Endometrial microvascular endothelial cells (primary cell): ENCODE measurements around the gene FBLN1. TPM values are rescaled to one million over a fixed set of nuclear protein-coding genes. Genes with fewer than 3 reads are reported as not detected.
"Not testable (repeated sequence)": the region's sequence is repeated elsewhere in the genome, so short reads cannot be mapped to it uniquely, and the experiment has no call there.

Experiments
- in situ Hi-C: cut with HindIII; loops from 2 replicates; pipeline ENCODE4 v1.10.0; 2017; ENCODE audit warnings: low sequenced_read_pairs, low pct_unique_long_range_greater_than_20kb; ENCODE audit errors: inconsistent ontology term
- total RNA-seq: library from RNA; depleted of rRNA; stranded (reverse); fragments of >200 nt; gene quantifications from one replicate; pipeline ENCODE4 v1.2.3, GENCODE V29; 2015; ENCODE audit errors: inconsistent ontology term

FBLN1 gene
- total RNA-seq, 1 donor from 2014 or later, result 0.28 TPM

GRCh38 chr22:45615364-45615763 lies 112.7 kb downstream of the FBLN1 start:
- in situ Hi-C loops, result no loop called here

DNA sequence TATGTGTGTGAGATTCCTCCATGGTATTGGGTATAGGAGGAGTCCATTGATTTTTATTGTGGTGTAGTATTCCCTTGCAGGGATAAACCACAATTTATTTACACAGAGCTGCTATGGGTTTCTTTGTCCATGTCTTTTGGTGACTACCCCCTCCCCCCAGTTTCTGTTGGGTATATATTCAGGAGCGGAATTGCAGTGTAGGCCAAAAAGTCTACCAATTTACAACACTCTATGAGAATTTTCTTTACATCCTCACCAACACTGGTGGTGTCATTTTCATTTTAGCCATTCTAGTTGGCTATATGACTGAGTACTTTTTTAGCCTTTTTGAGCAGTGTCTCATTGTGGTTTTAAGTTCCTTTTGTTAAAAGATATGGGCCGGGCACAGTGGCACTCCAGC lies 113.7 kb downstream of the FBLN1 start:
- in situ Hi-C loops, result no loop called here

DNA sequence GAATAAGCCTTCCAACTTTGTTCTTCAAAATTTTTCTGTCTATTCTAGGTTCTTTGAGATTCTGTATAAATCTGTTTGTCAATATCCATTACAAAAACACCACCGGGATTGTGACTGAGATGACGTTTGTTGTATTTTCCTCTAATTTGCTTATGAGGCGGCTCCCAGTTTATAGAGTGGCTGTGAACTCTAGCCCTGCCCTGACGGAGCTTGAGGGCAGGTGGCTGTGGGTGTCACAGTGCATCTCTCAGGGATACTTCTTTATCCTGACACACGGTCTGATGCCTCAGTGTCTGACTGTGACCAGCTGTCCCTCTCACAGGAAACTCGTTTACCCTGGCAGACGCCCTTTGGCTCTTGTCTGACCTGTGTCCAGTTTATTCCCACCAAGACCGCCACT lies 115.3 kb downstream of the FBLN1 start:
- in situ Hi-C loops, result no loop called here

- in situ Hi-C loops, result no loop called here
Observed at GRCh38 chr22:45620706-45621105, 118.0 kb downstream of the FBLN1 start.

DNA sequence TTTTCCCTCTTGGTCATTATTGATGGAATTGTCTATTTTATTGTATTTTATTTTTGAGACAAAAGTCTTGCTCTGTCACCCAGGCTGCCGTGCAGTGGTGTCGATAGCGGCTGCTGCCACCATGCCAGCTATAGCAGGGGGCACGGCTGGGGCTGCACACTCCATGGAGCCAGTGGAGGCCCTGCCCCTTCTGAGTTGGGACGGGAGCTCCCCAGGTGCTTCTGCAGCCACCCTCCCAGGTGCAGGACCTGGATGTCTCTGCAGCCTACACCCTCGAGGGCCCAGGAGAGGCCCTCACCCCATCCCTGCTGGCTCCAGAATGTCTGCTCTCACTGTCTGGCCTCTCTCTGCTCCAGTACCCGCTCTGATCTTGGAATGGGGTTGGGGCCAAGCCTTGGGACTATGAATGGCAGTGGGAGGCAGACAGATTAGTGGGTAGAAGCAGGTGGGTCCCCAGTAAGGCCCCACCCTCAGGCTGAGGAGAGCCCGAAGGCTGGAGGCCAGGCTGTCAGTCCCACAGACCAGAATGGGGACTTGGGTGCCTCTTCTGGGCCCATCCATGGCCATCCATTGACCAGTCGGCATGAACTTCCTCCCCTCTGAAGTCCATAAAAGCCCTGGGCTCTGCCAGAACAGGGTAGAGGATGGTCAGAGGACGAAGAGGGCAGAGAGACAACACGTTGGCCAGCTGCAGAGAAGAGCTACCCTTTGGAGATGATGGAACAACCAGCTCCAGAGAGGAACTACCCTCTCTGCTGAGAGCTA lies 119.3 kb downstream of the FBLN1 start:
- in situ Hi-C loops, result no loop called here

DNA sequence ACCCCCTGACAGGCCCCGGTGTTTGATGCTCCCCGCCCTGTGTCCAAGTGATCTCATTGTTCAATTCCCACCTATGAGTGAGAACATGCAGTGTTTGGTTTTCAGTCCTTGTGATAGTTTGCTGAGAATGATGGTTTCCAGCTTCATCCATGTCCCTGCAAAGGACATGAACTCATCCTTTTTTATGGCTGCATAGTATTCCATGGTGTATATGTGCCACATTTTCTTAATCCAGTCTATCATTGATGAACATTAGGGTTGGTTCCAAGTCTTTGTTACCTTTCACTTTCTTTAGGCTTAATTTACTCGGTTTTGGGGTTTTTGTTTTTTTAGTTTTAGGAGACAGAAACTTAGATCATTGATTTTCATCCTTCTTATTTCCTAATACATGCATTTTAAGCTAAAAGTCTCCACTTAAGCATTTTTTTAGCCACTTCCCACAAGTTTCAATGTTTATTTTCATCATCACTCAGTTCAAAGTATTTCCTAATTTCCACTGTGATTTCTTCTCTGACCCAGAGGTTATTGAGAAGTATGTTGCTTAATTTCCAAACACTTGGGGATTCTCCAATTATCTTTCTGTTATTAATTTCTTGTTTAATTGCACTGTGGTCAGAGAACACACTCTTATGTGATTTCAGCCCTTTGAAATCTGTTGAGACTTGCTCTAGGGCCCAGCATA lies 120.9 kb downstream of the FBLN1 start:
- in situ Hi-C loops, result not testable (repeated sequence)

- in situ Hi-C loops, result no loop called here
Observed at GRCh38 chr22:45626198-45626651, 123.5 kb downstream of the FBLN1 start.

DNA sequence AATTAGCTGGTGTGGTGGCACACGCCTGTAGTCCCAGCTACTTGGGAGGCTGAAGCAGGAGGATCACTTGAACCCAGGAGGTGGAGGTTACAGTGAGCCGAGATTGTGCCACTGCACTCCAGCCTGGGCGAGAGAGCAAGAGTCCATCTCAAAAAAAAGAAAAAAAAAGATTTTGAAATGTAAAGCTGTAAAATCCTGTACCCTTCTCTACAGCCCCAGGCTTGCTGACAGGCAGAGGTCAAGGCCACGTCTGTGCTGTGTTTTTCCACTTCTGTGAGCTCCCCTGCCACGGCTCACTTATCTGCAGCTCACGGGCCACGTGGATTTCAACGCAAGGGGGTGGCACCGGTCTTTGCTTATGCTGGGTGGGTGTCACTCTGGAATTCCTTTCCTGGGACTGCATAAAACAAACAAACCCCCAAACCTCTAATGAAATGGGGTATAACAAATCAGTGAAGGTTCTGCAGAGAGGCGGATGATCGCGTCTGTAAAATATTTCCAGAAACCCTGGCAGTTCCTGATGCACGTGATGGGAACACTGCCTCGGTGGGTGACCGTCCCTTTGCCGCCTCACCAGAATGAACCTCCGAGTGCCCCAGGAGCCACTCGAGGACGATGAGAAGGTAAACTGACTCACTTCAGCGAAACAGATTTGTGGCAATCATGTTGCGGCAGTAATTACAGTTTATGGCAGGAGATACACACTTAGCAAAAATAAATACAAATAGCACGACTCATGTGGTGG lies 125.0 kb downstream of the FBLN1 start:
- in situ Hi-C loops, result no loop called here

DNA sequence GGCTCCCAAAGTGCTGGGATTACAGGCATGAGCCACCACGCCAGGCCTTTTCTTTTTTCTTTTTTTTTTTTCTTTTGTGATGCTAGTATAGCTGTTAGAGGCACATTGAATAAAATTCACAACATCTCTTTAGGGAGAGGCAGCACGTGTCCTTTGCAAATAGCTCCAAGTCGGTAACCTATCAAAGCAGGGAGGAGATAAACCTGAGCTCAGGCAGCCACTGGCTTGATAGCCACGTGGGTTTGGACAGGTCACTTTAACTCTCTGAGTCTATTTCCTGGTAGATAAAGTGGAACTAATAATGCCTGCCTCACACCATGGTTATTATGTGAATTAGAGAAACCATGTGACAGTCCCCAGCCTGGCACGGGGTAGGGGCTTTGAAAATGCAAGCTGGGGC lies 125.8 kb downstream of the FBLN1 start:
- in situ Hi-C loops, result no loop called here

- in situ Hi-C loops, result no loop called here
Observed at GRCh38 chr22:45629469-45630089, 126.9 kb downstream of the FBLN1 start.

GRCh38 chr22:45630436-45630835 lies 127.8 kb downstream of the FBLN1 start:
- in situ Hi-C loops, result no loop called here

DNA sequence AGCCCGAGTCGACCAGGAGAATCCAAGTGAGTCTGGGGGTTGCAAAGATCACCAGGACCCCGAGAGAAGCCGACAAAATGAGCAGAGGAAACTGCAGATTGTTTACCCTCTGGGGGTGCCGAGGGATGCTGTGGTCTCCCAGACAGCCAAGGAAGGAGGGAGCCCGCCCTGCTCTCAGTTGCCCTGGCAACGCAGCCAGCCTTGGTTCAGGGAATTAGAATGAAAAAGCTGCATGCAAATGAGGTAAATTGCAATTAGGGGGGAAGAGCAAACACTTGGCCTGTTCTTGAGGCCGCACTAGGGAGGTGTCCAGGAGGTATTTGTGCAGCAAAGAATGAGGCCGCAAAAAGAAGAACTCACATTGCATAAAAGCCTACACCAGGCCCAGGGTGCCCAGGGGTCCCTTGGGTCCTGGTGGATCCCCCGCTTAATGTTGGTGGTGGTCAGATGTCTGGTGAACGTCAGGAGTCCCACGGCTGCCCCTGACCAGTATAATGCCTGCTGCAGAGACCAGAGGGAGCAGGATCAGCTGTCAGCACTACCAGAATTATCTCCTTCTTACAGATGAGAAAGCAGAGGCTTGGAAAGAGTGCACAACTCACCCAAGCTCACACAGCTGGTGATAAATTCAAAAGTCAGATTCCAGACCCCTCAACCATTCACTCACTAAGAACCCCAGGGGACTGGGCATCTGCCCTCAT lies 128.6 kb downstream of the FBLN1 start:
- in situ Hi-C loops, result no loop called here

DNA sequence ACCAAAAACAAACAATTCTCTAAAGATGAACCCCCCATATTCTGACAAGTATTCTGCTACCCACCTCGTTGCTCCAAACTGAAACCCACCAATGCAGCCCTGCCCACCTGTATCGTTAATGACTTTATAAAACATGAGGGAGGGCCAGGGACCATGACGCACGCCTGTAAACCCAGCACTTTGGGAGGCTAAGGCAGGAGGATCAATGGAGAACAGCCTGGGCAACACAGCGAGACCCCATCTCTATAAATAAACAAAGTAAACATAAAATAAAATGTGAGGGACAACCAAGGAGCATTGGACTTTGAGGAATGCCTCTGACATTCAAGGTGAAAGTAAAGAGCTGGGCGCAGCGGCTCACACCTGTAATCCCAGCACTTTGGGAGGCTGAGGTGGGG lies 129.2 kb downstream of the FBLN1 start:
- in situ Hi-C loops, result no loop called here

DNA sequence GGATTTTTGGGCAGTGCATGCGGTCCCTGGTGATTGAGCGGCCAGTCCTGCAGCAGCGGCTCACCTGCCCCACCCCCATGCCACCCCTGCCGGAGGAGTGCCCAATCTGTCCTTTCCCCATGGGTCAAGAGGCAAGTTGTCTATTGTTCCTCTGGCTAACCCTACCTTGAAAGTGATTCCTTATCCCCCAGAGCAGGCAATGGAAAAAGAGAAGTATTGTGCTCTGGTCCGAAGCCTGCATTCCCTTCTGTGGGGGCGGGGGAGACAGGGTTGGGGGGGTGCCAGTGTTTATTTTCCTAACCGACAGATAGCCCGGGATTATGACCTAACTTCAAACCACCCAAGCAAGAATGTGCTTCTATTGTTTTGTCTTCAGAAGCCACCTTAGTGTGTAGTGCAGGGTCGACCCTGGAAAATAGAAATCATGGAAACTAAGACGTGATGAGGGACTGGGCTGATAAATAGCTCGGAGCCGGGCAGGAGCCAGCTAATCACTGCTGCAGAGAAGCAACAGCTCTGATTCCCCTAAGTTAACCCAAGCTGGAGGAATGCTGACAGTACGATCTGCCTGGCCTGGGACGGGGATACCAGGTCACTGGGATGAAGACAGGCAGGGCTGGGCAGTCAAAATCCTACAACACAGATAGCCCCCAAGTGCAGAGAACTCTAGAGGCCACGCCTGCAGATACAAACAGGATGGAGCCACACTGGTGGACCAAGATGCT lies 130.3 kb downstream of the FBLN1 start:
- in situ Hi-C loops, result no loop called here

DNA sequence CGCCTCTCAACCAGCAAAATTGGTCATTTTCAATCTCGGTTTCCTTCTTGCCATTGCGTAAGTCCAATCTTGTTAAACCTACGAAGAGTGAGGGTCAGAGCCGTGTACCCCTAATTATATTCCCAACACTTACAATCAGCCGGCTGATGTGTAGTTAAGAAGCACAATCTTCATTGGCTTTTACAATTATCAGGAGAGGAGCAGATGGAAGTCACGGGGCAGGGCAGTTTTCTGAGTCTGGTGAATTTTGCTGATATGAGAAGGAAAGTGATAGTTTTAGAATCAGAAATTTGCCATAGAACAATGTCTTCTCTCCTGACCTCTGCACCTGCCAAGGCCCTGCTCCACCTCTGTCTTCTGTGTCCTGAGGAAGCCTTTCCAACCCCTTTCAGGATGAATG lies 134.0 kb downstream of the FBLN1 start:
- in situ Hi-C loops, result no loop called here

- in situ Hi-C loops, result no loop called here
Observed at GRCh38 chr22:45638197-45638596, 135.5 kb downstream of the FBLN1 start.

GRCh38 chr22:45638834-45639746 lies 136.4 kb downstream of the FBLN1 start:
- in situ Hi-C loops, result no loop called here
